Measurements from ENCODE around the gene EIF2B5. TPM values are rescaled to one million over a fixed set of nuclear protein-coding genes. Genes with fewer than 3 reads are reported as not detected.

Gene EIF2B5
- total RNA-seq, 1 donor, result 30.7 TPM

- no peak for DNase-seq (ENCODE audit: low read depth)
- TF ChIP-seq CTCF (IDR thresholded peaks at IDR 0.05; ENCODE audit: insufficient read depth, low read depth, low read length), result no peak
- H3K4me3 ChIP-seq (ENCODE audit: low read depth, low read length), result peak overlapping the region; percentile 90
Observed at GRCh38 chr3:184175981-184176376, 40.8 kb downstream of the EIF2B5 start.

- TF ChIP-seq CTCF (IDR thresholded peaks at IDR 0.05; ENCODE audit: insufficient read depth, low read depth, low read length), result no peak
- DNase-seq (ENCODE audit: low read depth), result peak; percentile 98
Observed at GRCh38 chr3:184176377-184177330, 41.5 kb downstream of the EIF2B5 start.

GRCh38 chr3:184177331-184177731 lies 42.2 kb downstream of the EIF2B5 start:
- TF ChIP-seq CTCF (IDR thresholded peaks at IDR 0.05; ENCODE audit: insufficient read depth, low read depth, low read length), result no peak
- H3K4me3 ChIP-seq (ENCODE audit: low read depth, low read length), result peak overlapping the region; percentile 90
- peak; percentile 85 for DNase-seq (ENCODE audit: low read depth)

More at GRCh38 chr3:184176377-184177330, 41.5 kb downstream of the EIF2B5 start:
- peak overlapping the region; percentile 90 for H3K4me3 ChIP-seq (ENCODE audit: low read depth, low read length)

- no peak for DNase-seq (ENCODE audit: low read depth)
- TF ChIP-seq CTCF (IDR thresholded peaks at IDR 0.05; ENCODE audit: insufficient read depth, low read depth, low read length), result no peak
- peak overlapping the region; percentile 90 for H3K4me3 ChIP-seq (ENCODE audit: low read depth, low read length)
Observed at GRCh38 chr3:184177767-184178306, 42.7 kb downstream of the EIF2B5 start.

- no peak for DNase-seq (ENCODE audit: low read depth)
- TF ChIP-seq CTCF (IDR thresholded peaks at IDR 0.05; ENCODE audit: insufficient read depth, low read depth, low read length), result no peak
- H3K4me3 ChIP-seq (ENCODE audit: low read depth, low read length), result no peak overlapping the region
Observed at GRCh38 chr3:184178521-184179138, 43.5 kb downstream of the EIF2B5 start.

- no peak for TF ChIP-seq CTCF (IDR thresholded peaks at IDR 0.05; ENCODE audit: insufficient read depth, low read depth, low read length)
- H3K4me3 ChIP-seq (ENCODE audit: low read depth, low read length), result no peak overlapping the region
- peak; percentile 35 for DNase-seq (ENCODE audit: low read depth)
Observed at GRCh38 chr3:184180165-184180564, 45.0 kb downstream of the EIF2B5 start.

Measured in fibroblast of villous mesenchyme (primary cell).